ENCODE measurements around the gene SHTN1.

DNA sequence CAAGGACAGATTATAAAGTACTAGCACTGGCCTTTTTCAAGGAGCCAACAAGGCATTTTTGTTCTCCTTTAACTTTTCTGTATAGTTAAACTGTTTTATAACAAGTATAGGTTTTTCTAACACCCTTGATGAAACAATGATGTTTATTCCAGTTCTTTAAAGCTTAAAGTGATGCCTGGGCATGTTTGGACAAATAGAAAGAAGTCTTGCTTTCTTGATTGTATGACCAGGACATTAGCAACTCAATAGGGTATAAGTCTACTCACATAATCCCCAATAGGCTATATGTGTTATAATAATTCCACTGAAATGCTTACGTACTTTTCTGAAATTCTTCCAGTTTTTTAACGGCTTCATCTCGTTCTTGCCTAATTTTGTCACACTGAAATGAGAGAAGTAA lies 36.7 kb downstream of the SHTN1 start:
- TF ChIP-seq CTCF (IDR thresholded peaks at IDR 0.05) (no peak), POLR2A (IDR thresholded peaks at IDR 0.05) (no peak), EP300 (IDR thresholded peaks at IDR 0.05) (no peak)

All from stomach (tissue), 4 donors.